ENCODE data around the gene SLC30A10. TPM values are rescaled to one million over a fixed set of nuclear protein-coding genes. Genes with fewer than 3 reads are reported as not detected.

The SLC30A10 gene
- total and polyA plus RNA-seq, 2 of the 13 experiments (the other 11 are each of a cell fraction or from before 2014, with no cell fraction given) = 20.9 to 30.2 TPM

DNA sequence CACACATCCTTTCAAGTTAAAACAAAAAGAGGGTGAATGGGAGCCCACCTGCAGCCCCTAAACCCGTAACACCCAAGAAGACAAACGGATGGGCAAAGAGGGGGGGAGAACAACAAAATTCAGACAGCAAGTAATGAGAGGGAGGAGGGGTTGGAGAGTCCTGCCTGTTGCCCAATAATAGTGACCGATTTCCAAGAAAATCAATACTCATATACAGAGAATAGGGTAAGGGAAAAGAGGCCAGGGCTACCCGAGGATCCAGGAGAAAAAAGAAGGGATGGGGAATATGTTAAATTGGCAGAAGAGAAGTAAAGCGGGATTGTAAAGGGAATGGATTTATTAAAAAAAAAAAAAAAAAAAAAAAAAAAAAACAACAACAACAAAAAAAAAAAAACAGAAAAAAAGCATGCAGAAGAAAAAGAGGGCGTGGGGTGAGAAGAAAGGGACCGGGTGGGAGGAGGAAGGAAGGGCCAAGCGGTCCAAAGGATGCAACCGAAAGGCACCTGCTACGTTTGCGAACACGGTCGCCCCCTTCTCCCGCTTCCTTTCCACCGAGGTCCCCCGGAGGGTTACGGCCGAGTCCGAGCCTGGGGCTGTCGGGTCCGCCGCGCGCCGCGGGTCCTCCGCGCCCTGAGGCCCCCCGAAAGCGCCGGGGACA lies 930 bp downstream of the SLC30A10 start (continued):
- TF ChIP-seq, protein P1, sequence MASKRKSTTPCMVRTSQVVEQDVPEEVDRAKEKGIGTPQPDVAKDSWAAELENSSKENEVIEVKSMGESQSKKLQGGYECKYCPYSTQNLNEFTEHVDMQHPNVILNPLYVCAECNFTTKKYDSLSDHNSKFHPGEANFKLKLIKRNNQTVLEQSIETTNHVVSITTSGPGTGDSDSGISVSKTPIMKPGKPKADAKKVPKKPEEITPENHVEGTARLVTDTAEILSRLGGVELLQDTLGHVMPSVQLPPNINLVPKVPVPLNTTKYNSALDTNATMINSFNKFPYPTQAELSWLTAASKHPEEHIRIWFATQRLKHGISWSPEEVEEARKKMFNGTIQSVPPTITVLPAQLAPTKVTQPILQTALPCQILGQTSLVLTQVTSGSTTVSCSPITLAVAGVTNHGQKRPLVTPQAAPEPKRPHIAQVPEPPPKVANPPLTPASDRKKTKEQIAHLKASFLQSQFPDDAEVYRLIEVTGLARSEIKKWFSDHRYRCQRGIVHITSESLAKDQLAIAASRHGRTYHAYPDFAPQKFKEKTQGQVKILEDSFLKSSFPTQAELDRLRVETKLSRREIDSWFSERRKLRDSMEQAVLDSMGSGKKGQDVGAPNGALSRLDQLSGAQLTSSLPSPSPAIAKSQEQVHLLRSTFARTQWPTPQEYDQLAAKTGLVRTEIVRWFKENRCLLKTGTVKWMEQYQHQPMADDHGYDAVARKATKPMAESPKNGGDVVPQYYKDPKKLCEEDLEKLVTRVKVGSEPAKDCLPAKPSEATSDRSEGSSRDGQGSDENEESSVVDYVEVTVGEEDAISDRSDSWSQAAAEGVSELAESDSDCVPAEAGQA (IDR thresholded peaks at IDR 0.05; ENCODE audit: low read depth) = no peak
- TF ChIP-seq, protein P1 (CRISPR knock-in tag; IDR thresholded peaks at IDR 0.05; ENCODE audit: borderline replicate concordance) = no peak
- TF ChIP-seq ZNF451 (CRISPR knock-in tag; IDR thresholded peaks at IDR 0.05) (no peak), POLR2A (IDR thresholded peaks at IDR 0.05; ENCODE audit: insufficient read depth in 1 of 2, low read depth in 2 of 2, low read length in 2 of 2) (0 out of 4 replicates have a peak, but pooled peaks of 1 of the 2 experiments have one; percentile 5), ZNF382 (CRISPR knock-in tag; IDR thresholded peaks at IDR 0.05; ENCODE audit: borderline replicate concordance) (no peak), CEBPB (IDR thresholded peaks at IDR 0.05; ENCODE audit: borderline replicate concordance, low read depth, low read length) (peak; percentile 91), HNF4G (IDR thresholded peaks at IDR 0.05; ENCODE audit: borderline replicate concordance, low read depth, low read length) (peak; percentile 17; the same call in 1 of the 2 replicates), HNF4G (CRISPR knock-in tag; IDR thresholded peaks at IDR 0.05; ENCODE audit: borderline replicate concordance, low read depth) (no peak), HDAC1 (CRISPR knock-in tag; IDR thresholded peaks at IDR 0.05) (0 out of 2 replicates have a peak, but pooled peaks have one; percentile 7), GATAD2A (CRISPR knock-in tag; IDR thresholded peaks at IDR 0.05) (peak; percentile 61; the same call in 1 of the 2 replicates), ZBTB42 (CRISPR knock-in tag; IDR thresholded peaks at IDR 0.05) (0 out of 2 replicates have a peak, but pooled peaks have one; percentile 12), FOXP1 (IDR thresholded peaks at IDR 0.05) (peak; percentile 80), FOXP1 (CRISPR knock-in tag; IDR thresholded peaks at IDR 0.05) (no peak), ZNF816 (CRISPR knock-in tag; IDR thresholded peaks at IDR 0.05; ENCODE audit: borderline replicate concordance) (0 out of 2 replicates have a peak, but pooled peaks have one; percentile 17), ONECUT2 (CRISPR knock-in tag; IDR thresholded peaks at IDR 0.05) (peak; percentile 95), CEBPG (CRISPR knock-in tag; IDR thresholded peaks at IDR 0.05) (peak; percentile 90)
- TF ChIP-seq, protein P2, sequence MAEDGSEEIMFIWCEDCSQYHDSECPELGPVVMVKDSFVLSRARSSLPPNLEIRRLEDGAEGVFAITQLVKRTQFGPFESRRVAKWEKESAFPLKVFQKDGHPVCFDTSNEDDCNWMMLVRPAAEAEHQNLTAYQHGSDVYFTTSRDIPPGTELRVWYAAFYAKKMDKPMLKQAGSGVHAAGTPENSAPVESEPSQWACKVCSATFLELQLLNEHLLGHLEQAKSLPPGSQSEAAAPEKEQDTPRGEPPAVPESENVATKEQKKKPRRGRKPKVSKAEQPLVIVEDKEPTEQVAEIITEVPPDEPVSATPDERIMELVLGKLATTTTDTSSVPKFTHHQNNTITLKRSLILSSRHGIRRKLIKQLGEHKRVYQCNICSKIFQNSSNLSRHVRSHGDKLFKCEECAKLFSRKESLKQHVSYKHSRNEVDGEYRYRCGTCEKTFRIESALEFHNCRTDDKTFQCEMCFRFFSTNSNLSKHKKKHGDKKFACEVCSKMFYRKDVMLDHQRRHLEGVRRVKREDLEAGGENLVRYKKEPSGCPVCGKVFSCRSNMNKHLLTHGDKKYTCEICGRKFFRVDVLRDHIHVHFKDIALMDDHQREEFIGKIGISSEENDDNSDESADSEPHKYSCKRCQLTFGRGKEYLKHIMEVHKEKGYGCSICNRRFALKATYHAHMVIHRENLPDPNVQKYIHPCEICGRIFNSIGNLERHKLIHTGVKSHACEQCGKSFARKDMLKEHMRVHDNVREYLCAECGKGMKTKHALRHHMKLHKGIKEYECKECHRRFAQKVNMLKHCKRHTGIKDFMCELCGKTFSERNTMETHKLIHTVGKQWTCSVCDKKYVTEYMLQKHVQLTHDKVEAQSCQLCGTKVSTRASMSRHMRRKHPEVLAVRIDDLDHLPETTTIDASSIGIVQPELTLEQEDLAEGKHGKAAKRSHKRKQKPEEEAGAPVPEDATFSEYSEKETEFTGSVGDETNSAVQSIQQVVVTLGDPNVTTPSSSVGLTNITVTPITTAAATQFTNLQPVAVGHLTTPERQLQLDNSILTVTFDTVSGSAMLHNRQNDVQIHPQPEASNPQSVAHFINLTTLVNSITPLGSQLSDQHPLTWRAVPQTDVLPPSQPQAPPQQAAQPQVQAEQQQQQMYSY (CRISPR knock-in tag; IDR thresholded peaks at IDR 0.05) = no peak
- TF ChIP-seq, protein P3, sequence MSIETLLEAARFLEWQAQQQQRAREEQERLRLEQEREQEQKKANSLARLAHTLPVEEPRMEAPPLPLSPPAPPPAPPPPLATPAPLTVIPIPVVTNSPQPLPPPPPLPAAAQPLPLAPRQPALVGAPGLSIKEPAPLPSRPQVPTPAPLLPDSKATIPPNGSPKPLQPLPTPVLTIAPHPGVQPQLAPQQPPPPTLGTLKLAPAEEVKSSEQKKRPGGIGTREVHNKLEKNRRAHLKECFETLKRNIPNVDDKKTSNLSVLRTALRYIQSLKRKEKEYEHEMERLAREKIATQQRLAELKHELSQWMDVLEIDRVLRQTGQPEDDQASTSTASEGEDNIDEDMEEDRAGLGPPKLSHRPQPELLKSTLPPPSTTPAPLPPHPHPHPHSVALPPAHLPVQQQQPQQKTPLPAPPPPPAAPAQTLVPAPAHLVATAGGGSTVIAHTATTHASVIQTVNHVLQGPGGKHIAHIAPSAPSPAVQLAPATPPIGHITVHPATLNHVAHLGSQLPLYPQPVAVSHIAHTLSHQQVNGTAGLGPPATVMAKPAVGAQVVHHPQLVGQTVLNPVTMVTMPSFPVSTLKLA (IDR thresholded peaks at IDR 0.05) = no peak
